Ascending aorta (tissue), 2 donors: Measurements from ENCODE around the gene CNKSR3. TPM values are rescaled to one million over a fixed set of nuclear protein-coding genes. Genes with fewer than 3 reads are reported as not detected.

Experiments
- DNase-seq, 2 donors: peaks; one replicate each; pipeline ENCODE4 v3.0.0-alpha.2; 2019; ENCODE audit warnings: low spot score in 2 of 2
- H3K27ac ChIP-seq, 2 donors: fragments of 200-600 bp; sonication (generic); one replicate each; pipeline ENCODE4 v1.5.1; 2016 to 2017; ENCODE audit warnings: mild to moderate bottlenecking in 1 of 2
- H3K27me3 ChIP-seq: fragments of 200-600 bp; sonication (generic); one replicate; pipeline ENCODE4 v1.5.1; 2017
- H3K36me3 ChIP-seq, 2 donors: fragments of 200-600 bp; sonication (generic); one replicate each; pipeline ENCODE4 v1.5.1; 2016
- H3K4me1 ChIP-seq, 2 donors: fragments of 200-600 bp; sonication (generic); one replicate each; pipeline ENCODE4 v1.5.1; 2016 to 2017; ENCODE audit warnings: mild to moderate bottlenecking in 1 of 2
- H3K4me3 ChIP-seq, 2 donors: fragments of 200-600 bp; sonication (generic); one replicate each; pipeline ENCODE4 v1.5.1; 2016 to 2017; ENCODE audit warnings: mild to moderate bottlenecking in 1 of 2
- H3K9me3 ChIP-seq, 2 donors: fragments of 200-600 bp; sonication (generic); one replicate each; pipeline ENCODE4 v1.5.1; 2016
- intact Hi-C: fragments of 100-400 bp; cut with DNase I; formaldehyde crosslinking; loops from one replicate; pipeline ENCODE4 v1.15.1; 2023
- total RNA-seq: library from RNA; depleted of rRNA; stranded (reverse); fragments of >200 nt; gene quantifications from one replicate; pipeline ENCODE4 v1.1.0, GENCODE V29; 2016
- TF ChIP-seq, protein P1 (sequence below), 3 experiments: fragments of 200-600 bp in 2 of 3; fragments of 450-650 bp in 1 of 3; sonication (generic) in 2 of 3; IDR thresholded peaks; one replicate each; pipeline ENCODE4 v1.5.1; 2016 to 2019; ENCODE audit warnings: antibody characterized with exemption in 3 of 3, mild to moderate bottlenecking in 1 of 3, moderate library complexity in 1 of 3

Gene CNKSR3
- total RNA-seq, 1 donor from 2014 or later: 9.7 TPM

DNA sequence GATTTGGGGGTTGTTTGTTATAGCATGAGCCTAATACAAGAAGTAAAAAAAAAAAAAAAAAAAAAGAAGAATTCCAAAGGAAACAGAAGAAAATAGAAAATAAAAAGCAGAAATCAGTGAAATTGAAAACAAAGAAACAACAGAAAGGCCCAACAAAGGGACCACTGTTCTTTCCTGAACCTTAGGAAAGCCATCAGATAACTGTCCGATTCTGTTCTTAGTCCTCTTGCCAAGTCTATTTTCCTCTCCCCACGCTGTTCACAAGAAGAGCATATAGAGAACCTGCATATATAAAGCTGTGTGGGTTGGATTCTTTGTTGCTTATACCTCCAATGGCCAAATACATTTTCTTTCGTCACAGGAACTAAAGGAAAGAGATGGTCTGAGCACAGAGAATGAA, 115.9 kb downstream of the CNKSR3 start:
- DNase-seq: no peak
- Histone ChIP-seq H3K36me3 (peaks cover 0 to 6% of the 10 kb centered on the region in 2 donors), H3K9me3 (no peaks in the 10 kb centered on the region), H3K27me3 (no peaks in the 10 kb centered on the region), H3K27ac (no peak overlapping the region), H3K4me3 (no peak overlapping the region), H3K4me1 (no peaks in the 10 kb centered on the region)
- intact Hi-C loops: no loop called here
- TF ChIP-seq, protein P1, sequence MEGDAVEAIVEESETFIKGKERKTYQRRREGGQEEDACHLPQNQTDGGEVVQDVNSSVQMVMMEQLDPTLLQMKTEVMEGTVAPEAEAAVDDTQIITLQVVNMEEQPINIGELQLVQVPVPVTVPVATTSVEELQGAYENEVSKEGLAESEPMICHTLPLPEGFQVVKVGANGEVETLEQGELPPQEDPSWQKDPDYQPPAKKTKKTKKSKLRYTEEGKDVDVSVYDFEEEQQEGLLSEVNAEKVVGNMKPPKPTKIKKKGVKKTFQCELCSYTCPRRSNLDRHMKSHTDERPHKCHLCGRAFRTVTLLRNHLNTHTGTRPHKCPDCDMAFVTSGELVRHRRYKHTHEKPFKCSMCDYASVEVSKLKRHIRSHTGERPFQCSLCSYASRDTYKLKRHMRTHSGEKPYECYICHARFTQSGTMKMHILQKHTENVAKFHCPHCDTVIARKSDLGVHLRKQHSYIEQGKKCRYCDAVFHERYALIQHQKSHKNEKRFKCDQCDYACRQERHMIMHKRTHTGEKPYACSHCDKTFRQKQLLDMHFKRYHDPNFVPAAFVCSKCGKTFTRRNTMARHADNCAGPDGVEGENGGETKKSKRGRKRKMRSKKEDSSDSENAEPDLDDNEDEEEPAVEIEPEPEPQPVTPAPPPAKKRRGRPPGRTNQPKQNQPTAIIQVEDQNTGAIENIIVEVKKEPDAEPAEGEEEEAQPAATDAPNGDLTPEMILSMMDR (IDR thresholded peaks at IDR 0.05): no peak

DNA sequence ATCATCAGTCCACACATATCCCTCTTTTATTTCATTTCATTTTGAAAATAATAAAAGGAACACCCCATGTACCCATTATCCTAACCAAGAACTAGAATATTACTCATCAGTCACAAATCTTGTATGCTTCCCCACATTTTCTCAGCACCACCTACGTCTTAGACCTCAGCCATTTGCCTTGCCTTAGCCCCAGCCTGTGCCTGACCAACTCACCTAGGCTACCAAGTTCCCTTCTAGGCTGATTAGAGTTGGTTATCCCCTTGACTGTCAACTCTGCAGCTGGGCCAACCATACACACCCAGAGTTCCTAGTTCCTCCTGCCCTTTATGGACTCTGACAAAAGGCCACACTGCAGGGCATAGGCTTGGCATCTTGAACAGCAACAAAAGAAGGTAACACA, 120.5 kb downstream of the CNKSR3 start:
- TF ChIP-seq, protein P1 (IDR thresholded peaks at IDR 0.05): no peak
- Histone ChIP-seq H3K4me3 (no peak overlapping the region), H3K27ac (no peak overlapping the region)

DNA sequence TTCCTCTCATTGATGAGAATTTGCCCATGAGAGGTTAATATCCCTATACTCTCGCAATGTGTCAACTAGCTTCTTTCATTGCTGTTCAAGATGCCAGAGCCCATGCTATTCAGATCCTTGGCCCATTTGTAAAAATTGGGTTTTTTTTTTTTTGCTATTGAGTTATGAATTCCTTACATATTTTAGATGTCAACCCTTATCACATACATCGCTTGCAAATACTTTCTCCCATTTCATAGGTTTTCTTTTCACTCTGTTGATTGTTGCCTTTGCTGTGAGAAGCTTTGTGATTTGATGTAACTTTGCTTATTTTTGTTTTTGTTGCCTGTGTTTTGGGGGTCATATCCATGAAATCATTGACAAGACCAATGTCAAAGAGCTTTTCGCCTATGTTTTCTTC, 121.7 kb downstream of the CNKSR3 start:
- TF ChIP-seq, protein P1 (IDR thresholded peaks at IDR 0.05): no peak
- no peaks in the 10 kb centered on the region for H3K27me3 ChIP-seq
- no peak for DNase-seq
- no peaks in the 10 kb centered on the region for H3K36me3 ChIP-seq
- H3K4me3 ChIP-seq: no peak overlapping the region
- H3K9me3 ChIP-seq: no peaks in the 10 kb centered on the region
- H3K27ac ChIP-seq: no peak overlapping the region
- intact Hi-C loops: no loop called here
- no peaks in the 10 kb centered on the region for H3K4me1 ChIP-seq

More for the DNA sequence above, 120.5 kb downstream of the CNKSR3 start:
- no peaks in the 10 kb centered on the region for H3K9me3 ChIP-seq
- no peaks in the 10 kb centered on the region for H3K27me3 ChIP-seq
- H3K36me3 ChIP-seq: no peaks in the 10 kb centered on the region
- no peaks in the 10 kb centered on the region for H3K4me1 ChIP-seq
- intact Hi-C loops: no loop called here
- DNase-seq: no peak

DNA sequence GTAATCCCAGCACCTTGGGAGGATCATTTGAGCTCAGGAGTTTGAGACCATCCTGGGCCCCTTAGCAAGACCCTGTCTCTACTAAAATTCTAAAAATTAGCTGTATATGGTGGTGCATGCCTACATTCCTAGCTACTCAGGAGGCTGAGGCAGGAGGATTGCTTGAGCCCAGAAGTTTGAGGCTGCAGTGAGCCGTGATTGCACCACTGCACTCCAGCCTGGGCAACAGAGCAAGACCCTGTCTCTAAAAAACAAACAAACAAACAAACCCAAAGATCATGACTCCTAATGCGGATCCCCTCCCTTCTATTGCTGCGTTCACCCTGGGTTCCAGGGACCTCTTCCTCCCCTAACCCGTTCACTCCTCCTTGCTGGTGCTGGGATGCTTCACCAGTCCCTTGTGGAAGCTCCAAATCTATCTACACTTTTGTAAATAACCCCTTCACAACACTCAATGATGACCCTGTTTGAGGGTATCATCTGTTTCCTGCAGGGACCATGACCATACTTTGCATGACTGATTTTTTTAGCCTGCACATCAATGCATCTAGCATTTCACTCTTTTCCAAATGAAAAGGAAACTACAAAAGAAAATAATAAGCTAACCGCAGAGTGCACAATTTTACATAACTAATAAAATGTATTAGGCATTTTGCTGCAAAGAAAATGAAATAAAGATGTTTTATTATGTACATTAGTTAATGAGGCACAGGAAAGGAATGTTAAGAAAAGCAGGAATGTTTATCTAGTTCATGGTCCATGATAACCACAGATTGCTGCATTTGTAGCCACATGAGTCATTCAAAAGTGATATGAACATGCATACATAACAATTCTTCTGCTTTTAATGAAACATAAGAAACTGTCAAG, 123.4 kb downstream of the CNKSR3 start:
- H3K27ac ChIP-seq: no peak overlapping the region
- no peak for DNase-seq
- intact Hi-C loops: no loop called here
- TF ChIP-seq, protein P1 (IDR thresholded peaks at IDR 0.05): no peak
- H3K4me1 ChIP-seq: no peaks in the 10 kb centered on the region
- no peaks in the 10 kb centered on the region for H3K36me3 ChIP-seq
- H3K27me3 ChIP-seq: no peaks in the 10 kb centered on the region
- no peaks in the 10 kb centered on the region for H3K9me3 ChIP-seq
- H3K4me3 ChIP-seq: no peak overlapping the region

DNA sequence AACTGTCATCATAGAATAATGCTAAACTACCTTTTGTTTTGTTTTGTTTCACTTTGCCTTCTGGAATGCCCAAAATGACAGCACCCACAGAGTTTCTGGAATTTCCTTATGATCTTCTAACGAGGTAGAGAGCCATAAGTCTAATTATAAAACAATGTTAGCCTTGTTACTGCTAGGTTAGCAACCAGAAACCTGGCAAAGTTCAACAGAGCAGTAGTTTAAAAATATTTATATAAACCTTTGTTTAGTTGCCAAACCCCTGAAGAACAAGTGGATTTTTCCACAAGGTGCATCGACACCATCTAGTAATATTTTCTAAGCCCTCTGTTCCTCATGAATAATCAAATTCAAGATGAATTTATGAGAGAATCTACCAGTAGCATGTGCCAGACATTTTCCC, 126.3 kb downstream of the CNKSR3 start:
- Histone ChIP-seq H3K27me3 (no peaks in the 10 kb centered on the region), H3K9me3 (no peaks in the 10 kb centered on the region), H3K4me3 (no peak overlapping the region), H3K27ac (no peak overlapping the region), H3K36me3 (no peaks in the 10 kb centered on the region), H3K4me1 (no peaks in the 10 kb centered on the region)
- TF ChIP-seq, protein P1 (IDR thresholded peaks at IDR 0.05): no peak
- intact Hi-C loops: no loop called here
- no peak for DNase-seq
